CD14-positive monocyte (primary cell): Measurements from ENCODE around the gene FAM107B. TPM values are rescaled to one million over a fixed set of nuclear protein-coding genes. Genes with fewer than 3 reads are reported as not detected.
A peak's percentile ranks its signal among the peaks of the same experiment; 100 is the strongest.

Experiments
- DNase-seq, 3 donors: peaks; one replicate each; pipeline ENCODE4 v3.0.0-alpha.2; 2011 to 2022
- H2AFZ ChIP-seq: 2 replicates; pipeline ENCODE4 v1.6.0; 2012; ENCODE audit warnings: mild to moderate bottlenecking, low read depth, low read length, inconsistent platforms; ENCODE audit not compliant: insufficient read depth, poor library complexity, severe bottlenecking
- H3K27ac ChIP-seq, 2 donors: 1 replicate in 1 of 2; 2 replicates in 1 of 2; pipeline ENCODE4 v1.5.1; 2012 to 2013; ENCODE audit warnings: low read length in 2 of 2, control low read depth in 1 of 2, inconsistent platforms in 1 of 2, low read depth in 1 of 2, mild to moderate bottlenecking in 1 of 2
- H3K27me3 ChIP-seq, 2 donors: one replicate each; pipeline versions ENCODE4 v1.6.0 to v1.6.1; 2011 to 2013; ENCODE audit warnings: low read length in 2 of 2; ENCODE audit not compliant: control insufficient read depth in 2 of 2, insufficient read depth in 2 of 2
- H3K36me3 ChIP-seq, 2 donors: replicated peaks in 1 of 2; 1 replicate in 1 of 2; 2 replicates in 1 of 2; pipeline versions ENCODE4 v1.5.1 to v1.6.1; 2012 to 2013; ENCODE audit warnings: low read length in 2 of 2, control low read depth in 1 of 2, inconsistent platforms in 1 of 2, mild to moderate bottlenecking in 1 of 2; ENCODE audit not compliant: insufficient read depth in 2 of 2, control insufficient read depth in 1 of 2
- H3K4me1 ChIP-seq, 2 donors: 1 replicate in 1 of 2; 2 replicates in 1 of 2; pipeline versions ENCODE4 v1.5.1 to v1.6.1; 2012 to 2013; ENCODE audit warnings: low read length in 2 of 2, control low read depth in 1 of 2, inconsistent platforms in 1 of 2, mild to moderate bottlenecking in 1 of 2, moderate library complexity in 1 of 2; ENCODE audit not compliant: insufficient read depth in 2 of 2, control insufficient read depth in 1 of 2
- H3K4me2 ChIP-seq: replicated peaks from 2 replicates; pipeline ENCODE3; 2012; ENCODE audit warnings: low read length, moderate library complexity, mild to moderate bottlenecking; ENCODE audit not compliant: poor library complexity, severe bottlenecking; ENCODE audit errors: extremely low read depth
- H3K4me3 ChIP-seq, 3 experiments: fragments of 200-600 bp in 1 of 3; sonication (generic) in 1 of 3; replicated peaks in 1 of 3; 1 replicate in 2 of 3; 2 replicates in 1 of 3; pipeline ENCODE4 v1.5.1; 2011 to 2013; ENCODE audit warnings: low read length in 3 of 3, mild to moderate bottlenecking in 3 of 3, control low read depth in 2 of 3, low read depth in 2 of 3, inconsistent platforms in 1 of 3, moderate library complexity in 1 of 3
- H3K79me2 ChIP-seq: 2 replicates; pipeline ENCODE4 v1.6.0; 2012; ENCODE audit warnings: mild to moderate bottlenecking, control low read depth, inconsistent platforms, low read length, moderate library complexity; ENCODE audit not compliant: insufficient read depth
- H3K9ac ChIP-seq: 2 replicates; pipeline ENCODE4 v1.6.0; 2017; ENCODE audit warnings: low read length, mild to moderate bottlenecking; ENCODE audit not compliant: insufficient read depth, poor library complexity, severe bottlenecking
- H3K9me3 ChIP-seq, 2 donors: replicated peaks in 1 of 2; 1 replicate in 1 of 2; 2 replicates in 1 of 2; pipeline versions ENCODE4 v1.5.1 to v1.6.1; 2012 to 2013; ENCODE audit warnings: low read length in 2 of 2, control low read depth in 1 of 2; ENCODE audit not compliant: control insufficient read depth in 1 of 2, insufficient read depth in 1 of 2
- H4K20me1 ChIP-seq: 2 replicates; pipeline ENCODE4 v1.6.0; 2012; ENCODE audit warnings: mild to moderate bottlenecking, low read length, control low read depth, moderate library complexity; ENCODE audit not compliant: insufficient read depth
- H3K27ac Mint-ChIP-seq, 7 donors: one replicate each; pipeline ENCODE4 v1.8.0; 2020; ENCODE audit warnings: mild to moderate bottlenecking in 7 of 7, mixed read lengths in 7 of 7, moderate library complexity in 6 of 7, inconsistent platforms in 2 of 7
- H3K27me3 Mint-ChIP-seq, 3 donors: one replicate each; pipeline ENCODE4 v1.8.0; 2021 to 2022; ENCODE audit warnings: low read depth in 3 of 3, mild to moderate bottlenecking in 3 of 3, mixed read lengths in 3 of 3, moderate library complexity in 3 of 3, inconsistent platforms in 1 of 3
- H3K36me3 Mint-ChIP-seq, 2 donors: one replicate each; pipeline ENCODE4 v1.8.0; 2020; ENCODE audit warnings: mixed read lengths in 2 of 2, inconsistent platforms in 1 of 2, mild to moderate bottlenecking in 1 of 2
- H3K4me1 Mint-ChIP-seq: one replicate; pipeline ENCODE4 v1.8.0; 2020; ENCODE audit warnings: mild to moderate bottlenecking, mixed read lengths
- H3K4me3 Mint-ChIP-seq, 2 donors: one replicate each; pipeline ENCODE4 v1.8.0; 2020; ENCODE audit warnings: mild to moderate bottlenecking in 2 of 2, mixed read lengths in 2 of 2, moderate library complexity in 1 of 2
- H3K9me3 Mint-ChIP-seq, 7 donors: one replicate each; pipeline ENCODE4 v1.8.0; 2020 to 2022; ENCODE audit warnings: mixed read lengths in 7 of 7, mild to moderate bottlenecking in 6 of 7, moderate library complexity in 6 of 7, inconsistent platforms in 2 of 7
- WGBS: methylation state at CpG from one replicate; pipeline ENCODE4 v1.1.5; 2013; ENCODE audit warnings: missing lambda C conversion rate; ENCODE audit not compliant: insufficient coverage; 5-methylcytosine and 5-hydroxymethylcytosine counted together
- intact Hi-C, 2 donors: fragments of 100-400 bp; cut with micrococcal nuclease; formaldehyde crosslinking; loops; one replicate each; pipeline versions ENCODE4 v1.15.0 to v1.15.1; 2023
- polyA plus RNA-seq, 3 donors: library from polyadenylated mRNA; depleted of rRNA in 1 of 3; unstranded in 2 of 3; stranded (reverse) in 1 of 3; fragments of 300-500 nt in 2 of 3; fragments of >200 nt in 1 of 3; fragmentation: Illumina TruSeq in 2 of 3; gene quantifications; 1 replicate in 2 of 3; 2 replicates in 1 of 3; pipeline ENCODE4 v1.2.3, GENCODE V29; 2012 to 2021
- TF ChIP-seq, protein P1 (sequence below): fragments of 200-600 bp; IDR thresholded peaks from one replicate; pipeline ENCODE4 v1.8.0; 2022; ENCODE audit warnings: antibody characterized with exemption, mild to moderate bottlenecking

Gene FAM107B
- polyA plus RNA-seq, 3 donors = 27.2 to 68.5 (median 28.4) TPM

DNA sequence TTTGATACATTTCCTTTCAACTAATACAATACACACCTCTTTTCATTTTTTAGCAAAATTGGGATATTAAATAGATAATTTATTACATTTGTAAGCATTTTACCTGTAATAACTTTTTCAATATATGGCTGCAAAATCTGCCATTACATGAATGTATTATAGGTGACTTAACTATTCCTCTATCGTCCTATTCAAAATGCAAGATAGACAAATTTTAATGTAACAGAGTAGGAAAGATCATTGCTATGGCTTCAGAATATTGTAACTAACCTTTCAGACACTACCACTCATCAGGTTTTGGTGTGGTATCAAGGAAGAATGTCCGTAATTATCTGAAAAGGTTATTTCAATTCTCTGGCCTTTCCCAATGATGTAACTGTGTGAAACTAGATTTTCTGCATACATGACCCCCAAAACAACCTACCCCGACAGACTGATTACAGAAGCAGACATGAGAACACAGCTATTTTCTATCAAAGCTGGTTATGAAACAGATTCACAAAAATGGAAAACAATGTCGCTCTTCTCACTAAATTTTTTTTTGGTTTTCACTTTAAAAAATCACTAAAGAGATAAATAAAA is 211.2 kb downstream of the FAM107B start:
- Histone ChIP-seq H3K9ac (no peak overlapping the region), H3K9me3 (no peaks in the 10 kb centered on the region), H3K79me2 (peaks cover 99% of the 10 kb centered on the region), H4K20me1 (peaks cover 29% of the 10 kb centered on the region), H3K27ac (peak overlapping the region in 1 of 2 donors; percentile 86), H3K36me3 (peaks cover 14 to 27% of the 10 kb centered on the region in 2 donors), H3K4me1 (peaks cover 66 to 80% of the 10 kb centered on the region in 2 donors), H3K27me3 (no peaks in the 10 kb centered on the region), H3K4me2 (peak overlapping the region; percentile 39), H2AFZ (no peak overlapping the region), H3K4me3 (no peak overlapping the region)
- Mint-ChIP-seq H3K4me1 (peaks cover 83% of the 10 kb centered on the region), H3K27ac (peak overlapping the region; percentile 10 to 96 (median 93)), H3K9me3 (peaks cover 0 to 3% (median 0%) of the 10 kb centered on the region in 7 donors), H3K27me3 (peaks cover 0 to 4% (median 0%) of the 10 kb centered on the region in 3 donors), H3K4me3 (no peak overlapping the region), H3K36me3 (peaks cover 37 to 42% of the 10 kb centered on the region in 2 donors)
- no peak for DNase-seq
- no CpG with 5 or more reads among the region's 4 CpGs for WGBS
- intact Hi-C loops = loop anchor here (5.0 kb wide), 1 partner anchor 39 kb away; no protein-coding TSS in a partner anchor
- TF ChIP-seq, protein P1, sequence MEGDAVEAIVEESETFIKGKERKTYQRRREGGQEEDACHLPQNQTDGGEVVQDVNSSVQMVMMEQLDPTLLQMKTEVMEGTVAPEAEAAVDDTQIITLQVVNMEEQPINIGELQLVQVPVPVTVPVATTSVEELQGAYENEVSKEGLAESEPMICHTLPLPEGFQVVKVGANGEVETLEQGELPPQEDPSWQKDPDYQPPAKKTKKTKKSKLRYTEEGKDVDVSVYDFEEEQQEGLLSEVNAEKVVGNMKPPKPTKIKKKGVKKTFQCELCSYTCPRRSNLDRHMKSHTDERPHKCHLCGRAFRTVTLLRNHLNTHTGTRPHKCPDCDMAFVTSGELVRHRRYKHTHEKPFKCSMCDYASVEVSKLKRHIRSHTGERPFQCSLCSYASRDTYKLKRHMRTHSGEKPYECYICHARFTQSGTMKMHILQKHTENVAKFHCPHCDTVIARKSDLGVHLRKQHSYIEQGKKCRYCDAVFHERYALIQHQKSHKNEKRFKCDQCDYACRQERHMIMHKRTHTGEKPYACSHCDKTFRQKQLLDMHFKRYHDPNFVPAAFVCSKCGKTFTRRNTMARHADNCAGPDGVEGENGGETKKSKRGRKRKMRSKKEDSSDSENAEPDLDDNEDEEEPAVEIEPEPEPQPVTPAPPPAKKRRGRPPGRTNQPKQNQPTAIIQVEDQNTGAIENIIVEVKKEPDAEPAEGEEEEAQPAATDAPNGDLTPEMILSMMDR = no peak

DNA sequence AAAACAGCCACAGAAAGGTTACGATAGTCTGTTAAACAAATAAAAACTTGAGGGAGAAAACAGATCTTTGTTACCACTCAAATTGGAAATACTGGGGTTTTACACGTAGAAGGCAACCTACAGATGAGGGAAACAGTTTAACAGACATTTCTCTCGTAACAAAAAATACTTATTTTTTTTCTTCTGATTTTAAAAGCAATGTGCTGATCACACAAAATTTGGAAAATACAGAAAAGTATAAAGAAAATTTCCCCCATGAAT is 211.7 kb downstream of the FAM107B start:
- Histone ChIP-seq H3K9me3 (no peaks in the 10 kb centered on the region), H3K36me3 (peaks cover 10 to 23% of the 10 kb centered on the region in 2 donors), H3K27me3 (no peaks in the 10 kb centered on the region), H4K20me1 (peaks cover 25% of the 10 kb centered on the region), H3K4me2 (no peak overlapping the region), H3K4me3 (no peak overlapping the region), H3K27ac (peak overlapping the region in 1 of 2 donors; percentile 100), H3K9ac (no peak overlapping the region), H3K79me2 (peaks cover 99% of the 10 kb centered on the region), H2AFZ (no peak overlapping the region), H3K4me1 (peaks cover 70 to 85% of the 10 kb centered on the region in 2 donors)
- TF ChIP-seq, protein P1 = no peak
- peaks cover 0 to 4% (median 0%) of the 10 kb centered on the region in 3 donors for H3K27me3 Mint-ChIP-seq
- intact Hi-C loops = loop anchor here (5.0 kb wide), 1 partner anchor 39 kb away; no protein-coding TSS in a partner anchor
- no peak for DNase-seq
- peak overlapping the region in 5 of 7 donors; percentile 79 to 100 (median 100) for H3K27ac Mint-ChIP-seq
- no peak overlapping the region for H3K4me3 Mint-ChIP-seq
- peaks cover 0 to 3% (median 0%) of the 10 kb centered on the region in 7 donors for H3K9me3 Mint-ChIP-seq
- H3K36me3 Mint-ChIP-seq = peaks cover 37 to 39% of the 10 kb centered on the region in 2 donors
- no CpG with 5 or more reads among the region's 3 CpGs for WGBS
- peaks cover 86% of the 10 kb centered on the region for H3K4me1 Mint-ChIP-seq
